Measurements from ENCODE around the gene PPBP.

PPBP gene

GRCh38 chr4:73988061-73988460 is at the start of gene PPBP:
TSS of gene PPBP (minus strand) at chr4:73988190. CDS start at chr4:73988103, 87 bp downstream.
- DNase-seq (ENCODE audit: low read depth), result no peak

GRCh38 chr4:74037076-74037955 is 49.3 kb upstream of the PPBP start:
- peak; percentile 5 for DNase-seq (ENCODE audit: low read depth)

- DNase-seq (ENCODE audit: low read depth), result peak; percentile 69
Observed at GRCh38 chr4:74033739-74034138, 45.7 kb upstream of the PPBP start.

GRCh38 chr4:74032064-74032463 is 44.1 kb upstream of the PPBP start:
- DNase-seq (ENCODE audit: low read depth), result peak; percentile 14

- no peak for DNase-seq (ENCODE audit: low read depth)
Observed at GRCh38 chr4:74031576-74031975, 43.6 kb upstream of the PPBP start.

- DNase-seq (ENCODE audit: low read depth), result no peak
Observed at GRCh38 chr4:74030285-74030684, 42.3 kb upstream of the PPBP start.

- DNase-seq (ENCODE audit: low read depth), result no peak
Observed at GRCh38 chr4:74028504-74028903, 40.5 kb upstream of the PPBP start.

GRCh38 chr4:74023709-74024108 is 35.7 kb upstream of the PPBP start:
- DNase-seq (ENCODE audit: low read depth), result no peak

- DNase-seq (ENCODE audit: low read depth), result peak; percentile 15
Observed at GRCh38 chr4:74021601-74022000, 33.6 kb upstream of the PPBP start.

- DNase-seq (ENCODE audit: low read depth), result peak; percentile 51
Observed at GRCh38 chr4:74018771-74019170, 30.8 kb upstream of the PPBP start.

GRCh38 chr4:74018116-74018515 is 30.1 kb upstream of the PPBP start:
- peak; percentile 42 for DNase-seq (ENCODE audit: low read depth)

GRCh38 chr4:74016068-74016467 is 28.1 kb upstream of the PPBP start:
- DNase-seq (ENCODE audit: low read depth), result peak; percentile 84

GRCh38 chr4:74015126-74015780 is 27.3 kb upstream of the PPBP start:
- DNase-seq (ENCODE audit: low read depth), result no peak

GRCh38 chr4:74014332-74014731 is 26.3 kb upstream of the PPBP start:
- DNase-seq (ENCODE audit: low read depth), result peak; percentile 10

GRCh38 chr4:74013264-74013663 is 25.3 kb upstream of the PPBP start:
- DNase-seq (ENCODE audit: low read depth), result no peak

GRCh38 chr4:74012130-74012529 is 24.1 kb upstream of the PPBP start:
- DNase-seq (ENCODE audit: low read depth), result no peak

GRCh38 chr4:74009307-74009706 is 21.3 kb upstream of the PPBP start:
- no peak for DNase-seq (ENCODE audit: low read depth)

- peak; percentile 73 for DNase-seq (ENCODE audit: low read depth)
Observed at GRCh38 chr4:74006009-74006476, 18.1 kb upstream of the PPBP start.

GRCh38 chr4:74005528-74005927 is 17.5 kb upstream of the PPBP start:
- DNase-seq (ENCODE audit: low read depth), result peak; percentile 39

GRCh38 chr4:74004668-74005067 is 16.7 kb upstream of the PPBP start:
- peak; percentile 47 for DNase-seq (ENCODE audit: low read depth)

GRCh38 chr4:74000301-74000700 is 12.3 kb upstream of the PPBP start:
- DNase-seq (ENCODE audit: low read depth), result no peak

GRCh38 chr4:73998040-73999011 is 10.3 kb upstream of the PPBP start, which contains the start of gene CXCL5:
TSS of gene CXCL5 (minus strand) at chr4:73998677. CDS start at chr4:73998581, 96 bp downstream.
- peak; percentile 74 for DNase-seq (ENCODE audit: low read depth)
